HEK293 (cell line): Measurements from ENCODE around the gene RPL36.
A peak's percentile ranks its signal among the peaks of the same experiment; 100 is the strongest.

ENCODE experiments used
- GLI2 ChIP-seq: fragments of 450-650 bp; formaldehyde crosslinking; IDR thresholded peaks from 2 replicates; pipeline ENCODE4; 2017; ENCODE audit warnings: missing biosample characterization, missing genetic modification characterization, low read depth, borderline replicate concordance
- GLIS1 ChIP-seq: fragments of 450-650 bp; formaldehyde crosslinking; IDR thresholded peaks from 2 replicates; pipeline ENCODE4 v1.5.1; 2016; ENCODE audit warnings: missing biosample characterization, missing genetic modification characterization
- GLIS2 ChIP-seq: fragments of 450-650 bp; formaldehyde crosslinking; IDR thresholded peaks from 2 replicates; pipeline ENCODE4 v1.5.1; 2016; ENCODE audit warnings: missing biosample characterization, missing genetic modification characterization
- HOXA7 ChIP-seq: sonication (generic); formaldehyde crosslinking; IDR thresholded peaks from 2 replicates; pipeline ENCODE4 v1.8.1; 2022; ENCODE audit warnings: missing genetic modification reagents, borderline replicate concordance
- KLF10 ChIP-seq: fragments of 450-650 bp; IDR thresholded peaks from 2 replicates; pipeline ENCODE4 v1.5.1; 2018; ENCODE audit warnings: missing biosample characterization, mild to moderate bottlenecking, missing genetic modification characterization
- KLF7 ChIP-seq: fragments of 450-650 bp; formaldehyde crosslinking; IDR thresholded peaks from 2 replicates; pipeline ENCODE4 v1.5.1; 2016; ENCODE audit warnings: missing biosample characterization, missing genetic modification characterization, borderline replicate concordance
- SCRT2 ChIP-seq: fragments of 450-650 bp; formaldehyde crosslinking; IDR thresholded peaks from 2 replicates; pipeline ENCODE4 v1.5.1; 2016; ENCODE audit warnings: missing biosample characterization, missing genetic modification characterization
- SP2 ChIP-seq: fragments of 450-650 bp; formaldehyde crosslinking; IDR thresholded peaks from 2 replicates; pipeline ENCODE4 v1.5.1; 2016; ENCODE audit warnings: missing biosample characterization, missing genetic modification characterization
- TCF7L2 ChIP-seq: IDR thresholded peaks from 2 replicates; pipeline ENCODE4 v1.6.1; 2011; ENCODE audit warnings: low read depth, mild to moderate bottlenecking, inconsistent platforms, low read length, moderate library complexity, borderline replicate concordance
- ZFP41 ChIP-seq: fragments of 450-650 bp; formaldehyde crosslinking; IDR thresholded peaks from 2 replicates; pipeline ENCODE4 v1.5.1; 2016; ENCODE audit warnings: missing biosample characterization, missing genetic modification characterization, borderline replicate concordance
- ZFP69B ChIP-seq: fragments of 450-650 bp; formaldehyde crosslinking; IDR thresholded peaks from 2 replicates; pipeline ENCODE4 v1.5.1; 2016; ENCODE audit warnings: missing biosample characterization, missing genetic modification characterization
- ZNF112 ChIP-seq: fragments of 450-650 bp; formaldehyde crosslinking; IDR thresholded peaks from 2 replicates; pipeline ENCODE4 v1.5.0; 2017; ENCODE audit warnings: missing biosample characterization, missing genetic modification characterization
- ZNF114 ChIP-seq: fragments of 450-650 bp; formaldehyde crosslinking; IDR thresholded peaks from 2 replicates; pipeline ENCODE4 v1.5.0; 2017; ENCODE audit warnings: missing biosample characterization, missing genetic modification characterization
- ZNF23 ChIP-seq: fragments of 450-650 bp; formaldehyde crosslinking; IDR thresholded peaks from 2 replicates; pipeline ENCODE4 v1.5.1; 2016; ENCODE audit warnings: missing biosample characterization, missing genetic modification characterization, borderline replicate concordance
- ZNF354C ChIP-seq: fragments of 450-650 bp; formaldehyde crosslinking; IDR thresholded peaks from 2 replicates; pipeline ENCODE4 v1.5.1; 2016; ENCODE audit warnings: missing biosample characterization, missing genetic modification characterization, low read depth, borderline replicate concordance
- ZNF529 ChIP-seq: fragments of 450-650 bp; formaldehyde crosslinking; IDR thresholded peaks from 2 replicates; pipeline ENCODE4 v1.5.1; 2017; ENCODE audit warnings: missing genetic modification characterization, missing biosample characterization; ENCODE audit not compliant: insufficient replicate concordance
- ZNF558 ChIP-seq: fragments of 450-650 bp; formaldehyde crosslinking; IDR thresholded peaks from 2 replicates; pipeline ENCODE4 v1.5.1; 2016; ENCODE audit warnings: missing biosample characterization, missing genetic modification characterization
- ZNF560 ChIP-seq: fragments of 450-650 bp; formaldehyde crosslinking; IDR thresholded peaks from 2 replicates; pipeline ENCODE4 v1.5.1; 2017; ENCODE audit warnings: missing biosample characterization, missing genetic modification characterization, borderline replicate concordance
- ZNF677 ChIP-seq: fragments of 450-650 bp; IDR thresholded peaks from 2 replicates; pipeline ENCODE4 v1.5.0; 2018; ENCODE audit warnings: missing biosample characterization, mild to moderate bottlenecking, missing genetic modification characterization, moderate library complexity
- ZNF701 ChIP-seq: fragments of 450-650 bp; formaldehyde crosslinking; IDR thresholded peaks from 2 replicates; pipeline ENCODE4 v1.5.1; 2016; ENCODE audit warnings: missing biosample characterization, missing genetic modification characterization
- ZNF707 ChIP-seq: fragments of 450-650 bp; formaldehyde crosslinking; IDR thresholded peaks from 2 replicates; pipeline ENCODE4 v1.5.1; 2016; ENCODE audit warnings: missing biosample characterization, missing genetic modification characterization
- ZNF76 ChIP-seq: fragments of 450-650 bp; formaldehyde crosslinking; IDR thresholded peaks from 2 replicates; pipeline ENCODE4; 2016; ENCODE audit warnings: low read depth, missing biosample characterization, missing genetic modification characterization, borderline replicate concordance
- ZNF768 ChIP-seq: fragments of 450-650 bp; formaldehyde crosslinking; IDR thresholded peaks from 2 replicates; pipeline ENCODE4 v1.5.1; 2018; ENCODE audit warnings: missing biosample characterization, mild to moderate bottlenecking, missing genetic modification characterization
- ZNF777 ChIP-seq: fragments of 450-650 bp; formaldehyde crosslinking; IDR thresholded peaks from 2 replicates; pipeline ENCODE4 v1.5.1; 2017; ENCODE audit warnings: missing biosample characterization, missing genetic modification characterization, borderline replicate concordance
- TF ChIP-seq, protein P1 (sequence below): fragments of 450-650 bp; formaldehyde crosslinking; conservative IDR thresholded peaks from 2 replicates; pipeline ENCODE4 v1.5.1; 2016; ENCODE audit warnings: low read depth, missing biosample characterization, missing genetic modification characterization
- TF ChIP-seq, protein P2 (sequence below): fragments of 450-650 bp; formaldehyde crosslinking; IDR thresholded peaks from 2 replicates; pipeline ENCODE4 v1.5.1; 2016; ENCODE audit warnings: missing biosample characterization, missing genetic modification characterization
- TF ChIP-seq, protein P3 (sequence below): fragments of 450-650 bp; formaldehyde crosslinking; IDR thresholded peaks from 2 replicates; pipeline ENCODE4 v1.5.1; 2016; ENCODE audit warnings: missing biosample characterization, missing genetic modification characterization
- TF ChIP-seq, protein P4 (sequence below): fragments of 450-650 bp; formaldehyde crosslinking; IDR thresholded peaks from 2 replicates; pipeline ENCODE4 v1.5.1; 2016; ENCODE audit warnings: missing biosample characterization, missing genetic modification characterization
- TF ChIP-seq, protein P5 (sequence below): fragments of 450-650 bp; formaldehyde crosslinking; IDR thresholded peaks from 2 replicates; pipeline ENCODE4 v1.5.1; 2016; ENCODE audit warnings: missing biosample characterization, missing genetic modification characterization

Gene RPL36

DNA sequence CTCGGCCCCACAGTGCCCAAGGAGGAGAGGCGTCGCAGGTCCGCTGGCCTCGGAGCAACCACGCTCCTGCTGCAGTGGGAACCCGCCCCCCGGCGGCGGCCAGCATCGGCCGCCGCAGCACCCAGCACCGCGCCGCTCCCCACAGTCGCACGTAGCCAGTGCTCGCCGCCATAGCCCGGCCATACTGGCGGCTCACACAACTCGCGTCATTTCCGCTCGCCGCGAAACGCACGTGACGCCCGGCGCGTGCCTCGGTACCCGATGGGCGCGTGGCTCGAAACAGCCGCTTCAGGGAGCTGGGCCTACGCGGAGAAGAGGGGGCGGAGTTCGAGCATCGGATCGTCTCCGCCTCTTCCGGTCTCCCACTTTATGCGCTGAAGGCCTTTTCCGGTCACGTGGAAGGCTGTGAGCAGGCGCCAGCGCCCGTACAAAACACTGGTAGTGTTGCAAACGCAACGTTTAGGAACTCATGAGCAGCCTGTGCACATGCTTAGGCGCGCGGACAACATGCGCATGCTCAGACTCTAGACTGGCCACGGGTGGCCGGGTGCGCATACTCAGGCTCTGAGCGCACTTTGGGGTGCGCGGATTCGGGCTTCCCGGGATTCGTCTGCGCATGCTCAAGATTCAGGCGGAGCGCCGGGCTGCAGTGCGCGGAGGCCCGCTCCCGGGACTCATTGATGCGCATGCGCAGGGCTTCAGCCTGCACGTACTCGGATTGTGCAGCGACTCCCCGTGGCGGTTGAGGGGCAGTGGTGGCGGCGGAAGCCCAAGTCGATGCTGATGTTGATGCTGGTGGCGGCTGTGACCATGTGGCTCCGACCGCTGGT lies 30.1 kb downstream of the RPL36 start, which contains the start of the genes CATSPERD and LONP1 (continued):
- TF ChIP-seq, protein P1, sequence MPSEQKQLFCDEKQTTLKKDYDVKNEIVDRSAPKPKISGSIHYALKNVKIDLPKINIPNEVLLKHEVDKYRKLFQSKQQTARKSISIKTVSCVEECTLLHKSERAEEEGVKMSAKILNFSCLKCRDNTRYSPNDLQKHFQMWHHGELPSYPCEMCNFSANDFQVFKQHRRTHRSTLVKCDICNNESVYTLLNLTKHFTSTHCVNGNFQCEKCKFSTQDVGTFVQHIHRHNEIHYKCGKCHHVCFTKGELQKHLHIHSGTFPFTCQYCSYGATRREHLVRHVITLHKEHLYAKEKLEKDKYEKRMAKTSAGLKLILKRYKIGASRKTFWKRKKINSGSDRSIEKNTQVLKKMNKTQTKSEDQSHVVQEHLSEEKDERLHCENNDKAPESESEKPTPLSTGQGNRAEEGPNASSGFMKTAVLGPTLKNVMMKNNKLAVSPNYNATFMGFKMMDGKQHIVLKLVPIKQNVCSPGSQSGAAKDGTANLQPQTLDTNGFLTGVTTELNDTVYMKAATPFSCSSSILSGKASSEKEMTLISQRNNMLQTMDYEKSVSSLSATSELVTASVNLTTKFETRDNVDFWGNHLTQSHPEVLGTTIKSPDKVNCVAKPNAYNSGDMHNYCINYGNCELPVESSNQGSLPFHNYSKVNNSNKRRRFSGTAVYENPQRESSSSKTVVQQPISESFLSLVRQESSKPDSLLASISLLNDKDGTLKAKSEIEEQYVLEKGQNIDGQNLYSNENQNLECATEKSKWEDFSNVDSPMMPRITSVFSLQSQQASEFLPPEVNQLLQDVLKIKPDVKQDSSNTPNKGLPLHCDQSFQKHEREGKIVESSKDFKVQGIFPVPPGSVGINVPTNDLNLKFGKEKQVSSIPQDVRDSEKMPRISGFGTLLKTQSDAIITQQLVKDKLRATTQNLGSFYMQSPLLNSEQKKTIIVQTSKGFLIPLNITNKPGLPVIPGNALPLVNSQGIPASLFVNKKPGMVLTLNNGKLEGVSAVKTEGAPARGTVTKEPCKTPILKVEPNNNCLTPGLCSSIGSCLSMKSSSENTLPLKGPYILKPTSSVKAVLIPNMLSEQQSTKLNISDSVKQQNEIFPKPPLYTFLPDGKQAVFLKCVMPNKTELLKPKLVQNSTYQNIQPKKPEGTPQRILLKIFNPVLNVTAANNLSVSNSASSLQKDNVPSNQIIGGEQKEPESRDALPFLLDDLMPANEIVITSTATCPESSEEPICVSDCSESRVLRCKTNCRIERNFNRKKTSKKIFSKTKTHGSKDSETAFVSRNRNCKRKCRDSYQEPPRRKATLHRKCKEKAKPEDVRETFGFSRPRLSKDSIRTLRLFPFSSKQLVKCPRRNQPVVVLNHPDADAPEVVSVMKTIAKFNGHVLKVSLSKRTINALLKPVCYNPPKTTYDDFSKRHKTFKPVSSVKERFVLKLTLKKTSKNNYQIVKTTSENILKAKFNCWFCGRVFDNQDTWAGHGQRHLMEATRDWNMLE (tag by site-specific recombination) = peak; percentile 73
- TF ChIP-seq ZNF707 (tag by site-specific recombination) (no peak), ZNF777 (tag by site-specific recombination) (no peak), ZNF112 (tag by site-specific recombination) (no peak), ZFP41 (tag by site-specific recombination) (no peak), TCF7L2 (no peak), ZNF558 (tag by site-specific recombination) (no peak), ZNF114 (no peak), KLF10 (tag by site-specific recombination) (peak; percentile 61; the same call in 1 of the 2 replicates), GLIS2 (tag by site-specific recombination) (no peak), GLIS1 (peak; percentile 86), ZNF560 (tag by site-specific recombination) (no peak), ZNF23 (tag by site-specific recombination) (no peak), ZFP69B (tag by site-specific recombination) (no peak), SP2 (tag by site-specific recombination) (peak; percentile 90), ZNF354C (tag by site-specific recombination) (no peak), GLI2 (tag by site-specific recombination) (no peak), HOXA7 (CRISPR knock-in tag) (no peak), SCRT2 (tag by site-specific recombination) (no peak), ZNF768 (no peak), ZNF701 (no peak), KLF7 (no peak), ZNF529 (no peak), ZNF76 (tag by site-specific recombination) (peak; percentile 55), ZNF677 (no peak)
- TF ChIP-seq, protein P2, sequence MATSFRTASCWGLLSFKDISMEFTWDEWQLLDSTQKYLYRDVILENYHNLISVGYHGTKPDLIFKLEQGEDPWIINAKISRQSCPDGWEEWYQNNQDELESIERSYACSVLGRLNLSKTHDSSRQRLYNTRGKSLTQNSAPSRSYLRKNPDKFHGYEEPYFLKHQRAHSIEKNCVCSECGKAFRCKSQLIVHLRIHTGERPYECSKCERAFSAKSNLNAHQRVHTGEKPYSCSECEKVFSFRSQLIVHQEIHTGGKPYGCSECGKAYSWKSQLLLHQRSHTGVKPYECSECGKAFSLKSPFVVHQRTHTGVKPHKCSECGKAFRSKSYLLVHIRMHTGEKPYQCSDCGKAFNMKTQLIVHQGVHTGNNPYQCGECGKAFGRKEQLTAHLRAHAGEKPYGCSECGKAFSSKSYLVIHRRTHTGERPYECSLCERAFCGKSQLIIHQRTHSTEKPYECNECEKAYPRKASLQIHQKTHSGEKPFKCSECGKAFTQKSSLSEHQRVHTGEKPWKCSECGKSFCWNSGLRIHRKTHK (tag by site-specific recombination) = no peak
- TF ChIP-seq, protein P3, sequence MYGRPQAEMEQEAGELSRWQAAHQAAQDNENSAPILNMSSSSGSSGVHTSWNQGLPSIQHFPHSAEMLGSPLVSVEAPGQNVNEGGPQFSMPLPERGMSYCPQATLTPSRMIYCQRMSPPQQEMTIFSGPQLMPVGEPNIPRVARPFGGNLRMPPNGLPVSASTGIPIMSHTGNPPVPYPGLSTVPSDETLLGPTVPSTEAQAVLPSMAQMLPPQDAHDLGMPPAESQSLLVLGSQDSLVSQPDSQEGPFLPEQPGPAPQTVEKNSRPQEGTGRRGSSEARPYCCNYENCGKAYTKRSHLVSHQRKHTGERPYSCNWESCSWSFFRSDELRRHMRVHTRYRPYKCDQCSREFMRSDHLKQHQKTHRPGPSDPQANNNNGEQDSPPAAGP = peak; percentile 56
- TF ChIP-seq, protein P4, sequence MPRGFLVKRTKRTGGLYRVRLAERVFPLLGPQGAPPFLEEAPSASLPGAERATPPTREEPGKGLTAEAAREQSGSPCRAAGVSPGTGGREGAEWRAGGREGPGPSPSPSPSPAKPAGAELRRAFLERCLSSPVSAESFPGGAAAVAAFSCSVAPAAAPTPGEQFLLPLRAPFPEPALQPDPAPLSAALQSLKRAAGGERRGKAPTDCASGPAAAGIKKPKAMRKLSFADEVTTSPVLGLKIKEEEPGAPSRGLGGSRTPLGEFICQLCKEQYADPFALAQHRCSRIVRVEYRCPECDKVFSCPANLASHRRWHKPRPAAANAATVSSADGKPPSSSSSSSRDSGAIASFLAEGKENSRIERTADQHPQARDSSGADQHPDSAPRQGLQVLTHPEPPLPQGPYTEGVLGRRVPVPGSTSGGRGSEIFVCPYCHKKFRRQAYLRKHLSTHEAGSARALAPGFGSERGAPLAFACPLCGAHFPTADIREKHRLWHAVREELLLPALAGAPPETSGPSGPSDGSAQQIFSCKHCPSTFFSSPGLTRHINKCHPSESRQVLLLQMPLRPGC (tag by site-specific recombination) = 0 out of 2 replicates have a peak, but pooled peaks have one; percentile 57
- TF ChIP-seq, protein P5, sequence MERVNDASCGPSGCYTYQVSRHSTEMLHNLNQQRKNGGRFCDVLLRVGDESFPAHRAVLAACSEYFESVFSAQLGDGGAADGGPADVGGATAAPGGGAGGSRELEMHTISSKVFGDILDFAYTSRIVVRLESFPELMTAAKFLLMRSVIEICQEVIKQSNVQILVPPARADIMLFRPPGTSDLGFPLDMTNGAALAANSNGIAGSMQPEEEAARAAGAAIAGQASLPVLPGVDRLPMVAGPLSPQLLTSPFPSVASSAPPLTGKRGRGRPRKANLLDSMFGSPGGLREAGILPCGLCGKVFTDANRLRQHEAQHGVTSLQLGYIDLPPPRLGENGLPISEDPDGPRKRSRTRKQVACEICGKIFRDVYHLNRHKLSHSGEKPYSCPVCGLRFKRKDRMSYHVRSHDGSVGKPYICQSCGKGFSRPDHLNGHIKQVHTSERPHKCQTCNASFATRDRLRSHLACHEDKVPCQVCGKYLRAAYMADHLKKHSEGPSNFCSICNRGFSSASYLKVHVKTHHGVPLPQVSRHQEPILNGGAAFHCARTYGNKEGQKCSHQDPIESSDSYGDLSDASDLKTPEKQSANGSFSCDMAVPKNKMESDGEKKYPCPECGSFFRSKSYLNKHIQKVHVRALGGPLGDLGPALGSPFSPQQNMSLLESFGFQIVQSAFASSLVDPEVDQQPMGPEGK (tag by site-specific recombination) = peak; percentile 64
